ENCODE data around the gene TGFBR2.

The TGFBR2 gene

DNA sequence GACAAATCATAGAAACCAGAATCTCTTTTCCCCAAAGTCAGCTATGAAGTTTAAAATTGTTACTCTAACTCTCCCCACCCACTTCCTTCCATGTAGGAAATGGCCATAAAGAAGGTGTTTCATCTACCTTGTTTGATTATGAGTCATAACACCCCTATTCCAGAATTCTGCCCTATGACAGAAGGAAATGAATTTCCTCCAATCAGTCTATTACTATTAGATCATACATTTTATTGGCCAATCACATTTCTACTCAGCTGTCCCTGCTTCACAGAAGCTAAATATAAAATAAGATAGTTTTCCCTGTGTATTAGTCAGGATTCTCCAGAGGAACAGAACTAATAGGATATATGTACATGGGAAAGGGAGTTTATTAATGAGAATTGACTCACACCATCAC, 102.1 kb downstream of the TGFBR2 start:
- Histone ChIP-seq H3K9me3 (ENCODE audit: control insufficient read depth in 2 of 2, low read length in 2 of 2) (no peaks in the 10 kb centered on the region), H3K36me3 (ENCODE audit: control insufficient read depth in 2 of 2, insufficient read depth in 2 of 2, low read length in 2 of 2) (no peaks in the 10 kb centered on the region), H3K9ac (ENCODE audit: low read length in 2 of 2) (no peak overlapping the region), H3K4me1 (ENCODE audit: control insufficient read depth, insufficient read depth, low read length) (no peaks in the 10 kb centered on the region), H3K27ac (ENCODE audit: low read length) (no peak overlapping the region), H3K4me3 (ENCODE audit: low read length in 2 of 2) (no peak overlapping the region), H3K27me3 (ENCODE audit: control insufficient read depth in 1 of 2, insufficient read depth in 2 of 2, low read length in 2 of 2) (no peaks in the 10 kb centered on the region)

DNA sequence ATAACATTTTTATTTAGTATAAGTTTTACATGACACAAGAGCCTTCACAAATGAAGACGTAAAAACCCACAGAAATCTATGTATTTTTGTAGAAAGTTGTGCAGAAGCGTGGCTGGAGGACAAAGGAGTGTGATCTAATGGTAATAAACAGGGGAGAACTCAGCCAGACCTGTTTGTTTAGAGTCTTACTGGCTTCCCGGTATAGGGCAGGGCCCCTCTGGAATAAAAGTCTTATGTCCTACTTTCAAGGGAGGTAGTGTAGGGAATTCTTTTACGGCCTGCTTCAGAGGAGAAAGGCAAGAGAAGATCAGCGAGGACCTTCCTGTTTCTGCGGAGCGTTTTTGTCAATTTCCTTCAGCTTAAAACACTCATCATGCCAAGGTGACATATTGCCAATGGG, 103.6 kb downstream of the TGFBR2 start:
- Histone ChIP-seq H3K4me1 (ENCODE audit: control insufficient read depth, insufficient read depth, low read length) (no peaks in the 10 kb centered on the region), H3K27me3 (ENCODE audit: control insufficient read depth in 1 of 2, insufficient read depth in 2 of 2, low read length in 2 of 2) (no peaks in the 10 kb centered on the region), H3K36me3 (ENCODE audit: control insufficient read depth in 2 of 2, insufficient read depth in 2 of 2, low read length in 2 of 2) (no peaks in the 10 kb centered on the region), H3K27ac (ENCODE audit: low read length) (no peak overlapping the region), H3K4me3 (ENCODE audit: low read length in 2 of 2) (no peak overlapping the region), H3K9me3 (ENCODE audit: control insufficient read depth in 2 of 2, low read length in 2 of 2) (no peaks in the 10 kb centered on the region), H3K9ac (ENCODE audit: low read length in 2 of 2) (no peak overlapping the region)

DNA sequence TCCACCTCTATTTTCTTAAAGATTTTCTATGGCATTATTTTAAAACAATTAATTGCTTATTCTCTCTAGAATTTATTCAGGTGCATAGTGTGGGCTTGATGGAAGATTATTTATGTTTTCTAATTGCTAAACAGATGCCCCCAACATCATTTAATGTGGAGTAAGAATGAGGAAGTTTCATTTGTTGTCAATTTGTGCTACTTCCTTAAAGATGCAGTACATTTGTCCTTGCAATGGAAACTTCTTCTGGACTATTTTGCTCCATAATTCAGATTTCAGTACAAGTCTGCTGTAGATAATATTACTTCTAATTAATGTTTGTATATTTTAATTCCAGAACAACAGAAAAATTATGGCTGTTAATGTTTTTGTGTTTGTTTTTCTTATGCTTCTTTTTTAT, 104.8 kb downstream of the TGFBR2 start:
- H3K27ac ChIP-seq (ENCODE audit: low read length): no peak overlapping the region
- H3K27me3 ChIP-seq (ENCODE audit: control insufficient read depth in 1 of 2, insufficient read depth in 2 of 2, low read length in 2 of 2): no peaks in the 10 kb centered on the region
- no peaks in the 10 kb centered on the region for H3K4me1 ChIP-seq (ENCODE audit: control insufficient read depth, insufficient read depth, low read length)
- no peak overlapping the region for H3K9ac ChIP-seq (ENCODE audit: low read length in 2 of 2)
- H3K36me3 ChIP-seq (ENCODE audit: control insufficient read depth in 2 of 2, insufficient read depth in 2 of 2, low read length in 2 of 2): no peaks in the 10 kb centered on the region
- H3K4me3 ChIP-seq (ENCODE audit: low read length in 2 of 2): no peak overlapping the region
- no peaks in the 10 kb centered on the region for H3K9me3 ChIP-seq (ENCODE audit: control insufficient read depth in 2 of 2, low read length in 2 of 2)

DNA sequence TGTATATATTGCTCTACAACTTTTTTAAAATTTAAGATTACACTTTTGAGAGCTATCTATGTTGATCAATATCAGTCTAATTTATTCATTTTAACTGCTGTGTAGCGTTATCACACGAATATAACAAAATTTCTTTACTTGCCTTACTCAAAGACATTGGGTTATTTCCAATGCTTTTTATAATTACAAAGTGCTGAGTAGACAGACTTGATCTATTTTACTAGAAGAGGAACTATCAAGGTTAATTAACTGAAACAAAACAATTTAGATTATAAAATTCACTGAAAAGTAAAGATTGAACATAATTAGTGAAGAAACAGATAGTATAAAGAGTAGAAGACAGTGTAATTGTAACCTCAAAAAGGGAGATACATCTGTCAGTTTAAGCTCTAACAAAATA, 105.5 kb downstream of the TGFBR2 start:
- H3K27me3 ChIP-seq (ENCODE audit: control insufficient read depth in 1 of 2, insufficient read depth in 2 of 2, low read length in 2 of 2): no peaks in the 10 kb centered on the region
- no peak overlapping the region for H3K27ac ChIP-seq (ENCODE audit: low read length)
- H3K4me1 ChIP-seq (ENCODE audit: control insufficient read depth, insufficient read depth, low read length): no peaks in the 10 kb centered on the region
- no peaks in the 10 kb centered on the region for H3K36me3 ChIP-seq (ENCODE audit: control insufficient read depth in 2 of 2, insufficient read depth in 2 of 2, low read length in 2 of 2)
- no peak overlapping the region for H3K9ac ChIP-seq (ENCODE audit: low read length in 2 of 2)
- no peak overlapping the region for H3K4me3 ChIP-seq (ENCODE audit: low read length in 2 of 2)
- H3K9me3 ChIP-seq (ENCODE audit: control insufficient read depth in 2 of 2, low read length in 2 of 2): no peaks in the 10 kb centered on the region

DNA sequence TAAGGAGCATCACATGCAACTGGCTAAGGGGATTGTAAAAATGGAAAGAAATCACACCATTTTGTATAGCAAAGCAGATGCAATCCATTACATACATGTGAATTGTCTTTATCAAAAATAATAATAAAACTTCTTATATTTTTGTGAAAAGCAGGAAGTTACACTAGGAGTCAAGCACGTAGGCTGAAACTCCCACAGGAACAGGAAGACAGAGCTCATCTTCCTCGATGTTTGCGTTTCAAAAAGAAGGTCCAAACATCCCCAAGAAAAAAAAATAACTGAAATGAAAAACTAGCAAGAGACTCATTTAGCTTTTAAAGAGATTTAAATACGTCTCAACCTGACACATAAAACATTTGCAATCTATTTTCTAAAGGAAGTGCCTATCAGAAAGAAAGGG, 106.6 kb downstream of the TGFBR2 start:
- H3K27me3 ChIP-seq (ENCODE audit: control insufficient read depth in 1 of 2, insufficient read depth in 2 of 2, low read length in 2 of 2): no peaks in the 10 kb centered on the region
- no peak overlapping the region for H3K9ac ChIP-seq (ENCODE audit: low read length in 2 of 2)
- H3K27ac ChIP-seq (ENCODE audit: low read length): no peak overlapping the region
- H3K36me3 ChIP-seq (ENCODE audit: control insufficient read depth in 2 of 2, insufficient read depth in 2 of 2, low read length in 2 of 2): no peaks in the 10 kb centered on the region
- no peak overlapping the region for H3K4me3 ChIP-seq (ENCODE audit: low read length in 2 of 2)
- H3K9me3 ChIP-seq (ENCODE audit: control insufficient read depth in 2 of 2, low read length in 2 of 2): no peaks in the 10 kb centered on the region
- no peaks in the 10 kb centered on the region for H3K4me1 ChIP-seq (ENCODE audit: control insufficient read depth, insufficient read depth, low read length)

DNA sequence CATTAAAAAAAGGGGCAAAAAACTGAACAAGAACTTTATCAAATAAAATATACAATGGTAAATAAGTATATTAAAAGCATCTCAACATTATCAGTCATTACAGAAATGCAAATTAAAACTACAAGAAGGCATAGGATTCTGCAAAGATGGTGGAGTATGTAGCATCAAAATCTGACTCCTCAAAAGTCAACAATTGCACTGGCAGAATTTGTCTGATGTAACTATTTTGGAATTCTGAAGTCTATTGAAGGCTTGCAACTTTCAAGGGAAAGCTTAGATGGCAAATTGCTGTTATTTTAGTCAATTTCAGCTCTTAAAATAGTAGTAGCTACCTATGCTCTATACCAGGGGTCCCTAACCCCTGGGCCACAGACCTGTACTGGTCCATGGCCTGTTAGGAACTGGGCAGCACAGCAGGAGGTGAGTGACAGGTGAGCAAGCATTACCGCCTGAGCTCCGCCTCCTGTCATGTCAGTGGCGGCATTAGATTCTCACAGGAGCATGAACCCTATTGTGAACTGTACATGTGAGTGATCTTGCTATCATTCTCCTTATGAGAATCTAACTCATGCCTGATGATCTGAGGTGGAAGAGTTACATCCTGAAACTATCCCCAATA, 107.6 kb downstream of the TGFBR2 start:
- H3K9ac ChIP-seq (ENCODE audit: low read length in 2 of 2): no peak overlapping the region
- no peak overlapping the region for H3K4me3 ChIP-seq (ENCODE audit: low read length in 2 of 2)
- no peaks in the 10 kb centered on the region for H3K27me3 ChIP-seq (ENCODE audit: control insufficient read depth in 1 of 2, insufficient read depth in 2 of 2, low read length in 2 of 2)
- no peaks in the 10 kb centered on the region for H3K4me1 ChIP-seq (ENCODE audit: control insufficient read depth, insufficient read depth, low read length)
- H3K27ac ChIP-seq (ENCODE audit: low read length): no peak overlapping the region
- no peaks in the 10 kb centered on the region for H3K9me3 ChIP-seq (ENCODE audit: control insufficient read depth in 2 of 2, low read length in 2 of 2)
- no peaks in the 10 kb centered on the region for H3K36me3 ChIP-seq (ENCODE audit: control insufficient read depth in 2 of 2, insufficient read depth in 2 of 2, low read length in 2 of 2)

DNA sequence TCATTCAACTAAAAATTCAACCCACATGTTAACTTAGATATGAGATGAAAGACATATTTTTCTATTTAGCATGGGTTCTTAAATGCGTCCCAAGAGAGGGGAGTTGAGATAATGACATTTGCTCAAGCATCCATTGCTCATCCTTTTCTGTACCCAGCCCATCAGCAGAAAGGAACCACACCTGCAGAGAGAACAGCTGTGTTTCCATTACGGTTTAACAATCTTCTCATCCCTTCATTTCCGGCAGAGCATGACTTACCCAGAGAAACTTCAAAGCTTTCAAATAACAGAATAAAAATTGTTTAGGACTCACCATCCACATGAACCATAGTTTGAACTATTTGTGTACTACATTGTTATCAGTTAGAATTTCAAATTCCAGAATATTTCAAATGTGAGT, 113.1 kb downstream of the TGFBR2 start:
- no peaks in the 10 kb centered on the region for H3K27me3 ChIP-seq (ENCODE audit: control insufficient read depth in 1 of 2, insufficient read depth in 2 of 2, low read length in 2 of 2)
- no peaks in the 10 kb centered on the region for H3K36me3 ChIP-seq (ENCODE audit: control insufficient read depth in 2 of 2, insufficient read depth in 2 of 2, low read length in 2 of 2)
- no peak overlapping the region for H3K9ac ChIP-seq (ENCODE audit: low read length in 2 of 2)
- no peak overlapping the region for H3K27ac ChIP-seq (ENCODE audit: low read length)
- no peaks in the 10 kb centered on the region for H3K4me1 ChIP-seq (ENCODE audit: control insufficient read depth, insufficient read depth, low read length)
- no peaks in the 10 kb centered on the region for H3K9me3 ChIP-seq (ENCODE audit: control insufficient read depth in 2 of 2, low read length in 2 of 2)
- H3K4me3 ChIP-seq (ENCODE audit: low read length in 2 of 2): no peak overlapping the region

DNA sequence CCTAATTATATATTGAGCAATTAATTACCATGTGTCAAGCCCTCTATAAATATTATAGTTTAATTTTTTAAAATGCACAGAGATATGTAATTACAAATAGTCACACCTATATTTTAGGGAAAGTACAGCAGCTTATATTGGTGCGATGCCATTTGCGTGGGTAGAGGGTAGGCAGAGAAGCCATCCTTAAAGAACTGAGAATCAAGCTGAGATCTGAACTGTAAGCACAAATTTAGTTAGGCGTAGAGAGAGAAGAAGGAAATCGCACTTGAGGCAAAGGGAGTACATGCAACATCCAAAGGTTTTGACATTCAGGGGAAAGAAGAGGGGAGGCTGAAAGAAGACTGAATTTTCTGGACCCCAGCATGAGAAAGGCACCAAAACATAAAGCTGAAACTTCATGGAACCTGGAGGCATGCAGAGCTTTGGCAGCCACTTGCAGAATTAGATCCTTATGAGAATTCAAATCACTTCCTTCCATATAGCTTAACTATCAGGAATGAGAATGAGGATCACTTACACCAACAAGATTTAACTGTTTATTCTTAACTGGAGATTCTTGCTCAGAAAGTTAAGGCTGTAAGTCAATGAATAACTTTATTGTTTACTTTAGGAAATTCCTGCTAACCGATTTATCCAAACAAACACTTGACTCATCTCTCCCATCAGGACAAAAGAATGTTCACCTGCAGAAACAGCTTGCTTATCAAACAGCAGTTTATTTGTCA, 114.3 kb downstream of the TGFBR2 start:
- H3K27ac ChIP-seq (ENCODE audit: low read length): no peak overlapping the region
- no peak overlapping the region for H3K4me3 ChIP-seq (ENCODE audit: low read length in 2 of 2)
- H3K4me1 ChIP-seq (ENCODE audit: control insufficient read depth, insufficient read depth, low read length): no peaks in the 10 kb centered on the region
- no peaks in the 10 kb centered on the region for H3K36me3 ChIP-seq (ENCODE audit: control insufficient read depth in 2 of 2, insufficient read depth in 2 of 2, low read length in 2 of 2)
- H3K9ac ChIP-seq (ENCODE audit: low read length in 2 of 2): no peak overlapping the region
- no peaks in the 10 kb centered on the region for H3K27me3 ChIP-seq (ENCODE audit: control insufficient read depth in 1 of 2, insufficient read depth in 2 of 2, low read length in 2 of 2)
- H3K9me3 ChIP-seq (ENCODE audit: control insufficient read depth in 2 of 2, low read length in 2 of 2): no peaks in the 10 kb centered on the region

DNA sequence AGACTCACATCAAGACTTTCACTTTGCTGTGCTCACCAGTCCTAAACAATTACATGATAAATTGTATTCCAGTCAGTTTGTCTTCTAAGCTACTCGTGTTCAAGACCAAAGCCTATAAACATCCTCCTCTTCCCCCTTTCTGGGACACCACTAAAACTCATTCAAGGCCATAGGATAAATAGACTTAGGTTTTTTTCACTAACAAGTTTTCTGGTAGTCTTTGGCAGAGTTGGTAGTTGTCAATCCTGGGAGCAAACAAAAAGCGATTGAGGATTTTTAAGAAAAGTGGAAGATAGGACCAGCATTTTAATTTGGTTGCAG, 114.9 kb downstream of the TGFBR2 start:
- Histone ChIP-seq H3K4me1 (ENCODE audit: control insufficient read depth, insufficient read depth, low read length) (no peaks in the 10 kb centered on the region), H3K9ac (ENCODE audit: low read length in 2 of 2) (no peak overlapping the region), H3K4me3 (ENCODE audit: low read length in 2 of 2) (no peak overlapping the region), H3K9me3 (ENCODE audit: control insufficient read depth in 2 of 2, low read length in 2 of 2) (no peaks in the 10 kb centered on the region), H3K27me3 (ENCODE audit: control insufficient read depth in 1 of 2, insufficient read depth in 2 of 2, low read length in 2 of 2) (no peaks in the 10 kb centered on the region), H3K27ac (ENCODE audit: low read length) (no peak overlapping the region), H3K36me3 (ENCODE audit: control insufficient read depth in 2 of 2, insufficient read depth in 2 of 2, low read length in 2 of 2) (no peaks in the 10 kb centered on the region)

DNA sequence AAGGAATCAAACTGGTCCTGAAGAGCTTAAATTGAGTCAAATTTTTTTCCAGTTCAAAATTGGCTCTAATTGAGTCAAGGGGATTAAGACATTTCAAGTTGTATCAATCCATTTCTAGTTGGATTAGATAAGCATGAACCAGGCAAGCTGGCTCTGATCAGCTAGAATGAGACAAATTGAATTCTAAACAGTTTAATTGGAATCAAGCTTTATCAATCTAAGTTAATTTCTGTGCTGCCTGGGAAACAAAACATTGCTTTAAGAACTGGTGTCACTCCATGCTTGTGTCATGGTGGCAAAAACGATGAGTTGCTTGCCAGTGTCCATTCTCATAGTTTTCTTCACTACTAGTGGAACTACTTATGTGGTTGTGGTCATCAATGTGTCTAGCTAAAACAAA, 116.8 kb downstream of the TGFBR2 start:
- H3K4me3 ChIP-seq (ENCODE audit: low read length in 2 of 2): no peak overlapping the region
- H3K27me3 ChIP-seq (ENCODE audit: control insufficient read depth in 1 of 2, insufficient read depth in 2 of 2, low read length in 2 of 2): no peaks in the 10 kb centered on the region
- H3K4me1 ChIP-seq (ENCODE audit: control insufficient read depth, insufficient read depth, low read length): no peaks in the 10 kb centered on the region
- no peaks in the 10 kb centered on the region for H3K9me3 ChIP-seq (ENCODE audit: control insufficient read depth in 2 of 2, low read length in 2 of 2)
- H3K27ac ChIP-seq (ENCODE audit: low read length): no peak overlapping the region
- H3K9ac ChIP-seq (ENCODE audit: low read length in 2 of 2): no peak overlapping the region
- no peaks in the 10 kb centered on the region for H3K36me3 ChIP-seq (ENCODE audit: control insufficient read depth in 2 of 2, insufficient read depth in 2 of 2, low read length in 2 of 2)

DNA sequence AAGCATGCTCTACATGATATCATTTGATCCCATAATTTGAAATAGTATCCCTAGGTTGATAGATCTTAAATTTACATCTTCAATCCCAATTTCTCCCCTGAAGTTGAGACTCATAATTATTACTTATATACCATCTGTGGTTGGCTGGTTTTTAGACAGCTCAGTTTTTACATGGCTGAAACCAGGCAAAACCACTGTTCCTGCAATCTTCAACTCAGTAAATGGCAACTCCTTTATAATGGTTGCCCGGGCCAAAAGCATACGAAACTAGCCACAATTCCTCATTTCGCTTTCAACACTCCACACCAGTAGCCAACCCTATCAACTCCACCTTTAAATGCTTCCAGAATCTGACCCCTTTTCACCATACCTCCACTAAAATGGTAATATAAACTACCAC, 118.5 kb downstream of the TGFBR2 start:
- Histone ChIP-seq H3K27ac (ENCODE audit: low read length) (no peak overlapping the region), H3K36me3 (ENCODE audit: control insufficient read depth in 2 of 2, insufficient read depth in 2 of 2, low read length in 2 of 2) (no peaks in the 10 kb centered on the region), H3K4me1 (ENCODE audit: control insufficient read depth, insufficient read depth, low read length) (no peaks in the 10 kb centered on the region), H3K9ac (ENCODE audit: low read length in 2 of 2) (no peak overlapping the region), H3K4me3 (ENCODE audit: low read length in 2 of 2) (no peak overlapping the region), H3K9me3 (ENCODE audit: control insufficient read depth in 2 of 2, low read length in 2 of 2) (no peaks in the 10 kb centered on the region), H3K27me3 (ENCODE audit: control insufficient read depth in 1 of 2, insufficient read depth in 2 of 2, low read length in 2 of 2) (no peaks in the 10 kb centered on the region)

Data from stomach smooth muscle (tissue), 2 donors.